Endothelial cell (in vitro differentiated cells): Measurements from ENCODE around the gene KCTD1. TPM values are rescaled to one million over a fixed set of nuclear protein-coding genes. Genes with fewer than 3 reads are reported as not detected.

ENCODE experiments used
- DNase-seq: peaks from one replicate; pipeline ENCODE4 v3.0.0; 2021; ENCODE audit warnings: low spot score
- H3K27ac Mint-ChIP-seq: one replicate; pipeline ENCODE4 v1.8.0; 2021; ENCODE audit warnings: mixed read lengths, inconsistent platforms; ENCODE audit not compliant: unreplicated experiment
- H3K27me3 Mint-ChIP-seq: one replicate; pipeline ENCODE4 v1.8.0; 2021; ENCODE audit warnings: mild to moderate bottlenecking, moderate library complexity, mixed read lengths, inconsistent platforms; ENCODE audit not compliant: unreplicated experiment
- H3K36me3 Mint-ChIP-seq: one replicate; pipeline ENCODE4 v1.8.0; 2021; ENCODE audit warnings: mild to moderate bottlenecking, low read depth, mixed read lengths, inconsistent platforms; ENCODE audit not compliant: unreplicated experiment
- H3K4me1 Mint-ChIP-seq: one replicate; pipeline ENCODE4 v1.8.0; 2021; ENCODE audit warnings: mild to moderate bottlenecking, mixed read lengths, inconsistent platforms; ENCODE audit not compliant: unreplicated experiment
- H3K4me3 Mint-ChIP-seq: one replicate; pipeline ENCODE4 v1.8.0; 2021; ENCODE audit warnings: mild to moderate bottlenecking, mixed read lengths, inconsistent platforms; ENCODE audit not compliant: unreplicated experiment
- H3K9me3 Mint-ChIP-seq: one replicate; pipeline ENCODE4 v1.8.0; 2021; ENCODE audit warnings: mixed read lengths, inconsistent platforms; ENCODE audit not compliant: unreplicated experiment
- CTCF ChIP-seq: fragments of 200-600 bp; sonication (generic); IDR thresholded peaks from one replicate; pipeline ENCODE4 v1.5.0; 2021; ENCODE audit warnings: antibody characterized with exemption; ENCODE audit not compliant: unreplicated experiment
- total RNA-seq: library from RNA; stranded (reverse); fragmentation: NEBNext Ultra II Directional; extraction: Animal tissue kit (Norgen Biotek cat#: 25700); gene quantifications from one replicate; pipeline ENCODE4 v1.2.1, GENCODE V29; 2021; ENCODE audit not compliant: unreplicated experiment

Gene KCTD1
- total RNA-seq, 1 donor from 2014 or later, result 10.6 TPM

DNA sequence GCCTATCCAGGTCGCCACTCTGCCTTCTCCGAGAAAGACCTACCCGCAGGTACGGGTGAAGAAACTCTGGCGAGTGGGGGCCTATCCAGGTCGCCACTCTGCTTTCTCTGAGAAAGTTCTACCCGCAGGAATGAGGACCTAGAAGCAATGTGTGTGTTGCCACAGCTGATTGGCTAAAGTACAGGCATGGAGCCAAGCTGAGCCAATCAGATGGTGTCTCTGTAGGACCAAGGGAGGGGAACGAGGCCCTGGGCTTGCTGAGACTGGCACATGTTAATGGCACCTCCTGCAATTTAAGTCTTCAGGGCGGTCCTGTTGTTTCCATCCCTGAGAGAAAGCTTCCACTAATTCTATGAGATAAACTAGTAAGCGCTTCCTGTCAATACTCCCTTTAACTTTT, 82.3 kb downstream of the KCTD1 start:
- no peaks in the 10 kb centered on the region for H3K9me3 Mint-ChIP-seq
- TF ChIP-seq CTCF, result no peak
- DNase-seq, result no peak
- H3K27ac Mint-ChIP-seq, result no peak overlapping the region
- H3K4me1 Mint-ChIP-seq, result no peaks in the 10 kb centered on the region
- H3K4me3 Mint-ChIP-seq, result no peak overlapping the region
- H3K36me3 Mint-ChIP-seq, result no peaks in the 10 kb centered on the region
- H3K27me3 Mint-ChIP-seq, result no peaks in the 10 kb centered on the region

DNA sequence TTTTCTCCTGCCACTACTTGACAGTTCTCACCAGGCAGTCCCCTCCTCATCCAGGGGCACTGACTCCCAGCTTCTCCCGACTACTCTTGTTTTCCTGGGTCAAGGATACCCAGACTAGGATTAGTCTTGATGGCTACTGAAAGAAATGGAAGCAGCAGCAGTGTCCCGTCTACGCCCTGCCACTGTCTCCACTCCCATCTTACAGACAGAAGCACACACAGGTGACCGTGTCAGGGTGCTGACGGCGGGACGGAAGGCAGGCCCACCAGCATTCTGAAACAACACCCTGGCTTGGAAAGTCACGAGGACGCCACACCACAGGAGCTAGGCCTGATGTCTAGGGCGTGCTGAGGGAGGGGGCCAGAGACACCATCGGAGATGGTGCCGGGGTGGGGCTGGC, 82.9 kb downstream of the KCTD1 start:
- no peaks in the 10 kb centered on the region for H3K27me3 Mint-ChIP-seq
- H3K27ac Mint-ChIP-seq, result no peak overlapping the region
- DNase-seq, result no peak
- TF ChIP-seq CTCF, result no peak
- H3K4me1 Mint-ChIP-seq, result no peaks in the 10 kb centered on the region
- no peaks in the 10 kb centered on the region for H3K36me3 Mint-ChIP-seq
- H3K4me3 Mint-ChIP-seq, result no peak overlapping the region
- H3K9me3 Mint-ChIP-seq, result no peaks in the 10 kb centered on the region

GRCh38 chr18:26464128-26465011, 84.0 kb downstream of the KCTD1 start:
- Mint-ChIP-seq H3K27me3 (no peaks in the 10 kb centered on the region), H3K4me1 (no peaks in the 10 kb centered on the region), H3K4me3 (no peak overlapping the region)

GRCh38 chr18:26462355-26462754, 86.0 kb downstream of the KCTD1 start:
- no peak for TF ChIP-seq CTCF
- no peaks in the 10 kb centered on the region for H3K9me3 Mint-ChIP-seq
- peaks cover 7% of the 10 kb centered on the region for H3K36me3 Mint-ChIP-seq
- no peak for DNase-seq
- H3K4me3 Mint-ChIP-seq, result no peak overlapping the region
- H3K27me3 Mint-ChIP-seq, result peaks cover 4% of the 10 kb centered on the region
- H3K4me1 Mint-ChIP-seq, result peaks cover 11% of the 10 kb centered on the region
- H3K27ac Mint-ChIP-seq, result no peak overlapping the region

More at GRCh38 chr18:26464128-26465011, 84.0 kb downstream of the KCTD1 start:
- no peak for DNase-seq
- no peak for TF ChIP-seq CTCF
- H3K9me3 Mint-ChIP-seq, result no peaks in the 10 kb centered on the region
- no peak overlapping the region for H3K27ac Mint-ChIP-seq
- H3K36me3 Mint-ChIP-seq, result no peaks in the 10 kb centered on the region

GRCh38 chr18:26461405-26461804, 86.9 kb downstream of the KCTD1 start:
- H3K9me3 Mint-ChIP-seq, result no peaks in the 10 kb centered on the region

More at GRCh38 chr18:26461405-26461804, 86.9 kb downstream of the KCTD1 start:
- Mint-ChIP-seq H3K4me3 (no peak overlapping the region), H3K27me3 (peaks cover 4% of the 10 kb centered on the region), H3K4me1 (peaks cover 19% of the 10 kb centered on the region), H3K36me3 (peaks cover 7% of the 10 kb centered on the region), H3K27ac (no peak overlapping the region)
- no peak for DNase-seq
- no peak for TF ChIP-seq CTCF
